Measurements from ENCODE around the gene RBM17. TPM values are rescaled to one million over a fixed set of nuclear protein-coding genes. Genes with fewer than 3 reads are reported as not detected.
"Not testable (repeated sequence)": the region's sequence is repeated elsewhere in the genome, so short reads cannot be mapped to it uniquely, and the experiment has no call there.

RBM17 gene
- total RNA-seq (2012; rRNA removed): 20.5 and 28.6 TPM in 2 replicates

DNA sequence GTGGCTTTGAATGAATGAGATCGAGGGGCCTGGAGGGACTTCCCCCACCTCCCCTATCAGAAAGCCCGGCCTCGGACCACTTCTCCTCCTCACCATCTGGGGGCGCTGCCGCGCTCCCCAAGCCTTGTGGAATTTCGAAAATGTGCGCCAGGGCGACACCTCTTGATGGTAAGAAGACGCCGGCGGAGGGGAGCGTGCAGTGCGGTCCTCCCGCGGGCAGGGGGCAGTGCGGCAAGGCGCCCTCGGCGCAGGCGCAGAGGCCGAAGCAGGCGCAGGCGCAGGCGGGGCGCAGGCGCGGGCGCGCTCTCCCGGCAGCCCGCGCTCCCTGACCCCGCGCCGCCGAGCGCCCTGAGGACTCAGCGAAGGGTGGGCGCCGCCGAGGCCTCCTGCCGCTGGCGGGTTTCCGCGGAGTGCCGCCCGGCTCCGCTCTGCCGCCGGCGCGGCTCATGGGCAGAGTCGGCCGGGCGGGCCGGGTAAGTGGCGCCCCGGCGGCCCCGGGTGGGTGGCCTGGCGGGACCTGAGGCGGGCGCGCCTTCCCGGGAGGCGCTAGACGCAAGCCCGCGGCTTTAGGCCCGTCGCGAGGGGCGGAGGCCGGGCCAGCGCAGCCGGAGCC, at the start of gene RBM17:
Gene RBM17 (plus strand): TSS at position 314 of the 613 bp plus-strand sequence. CDS start 8,032 bp downstream, outside the sequence.
- H3K36me3 ChIP-seq (ENCODE audit: insufficient read depth, low read length): no peaks in the 10 kb centered on the region
- peaks cover 15% of the 10 kb centered on the region for H3K4me1 ChIP-seq (ENCODE audit: control insufficient read depth, insufficient read depth, low read length)

DNA sequence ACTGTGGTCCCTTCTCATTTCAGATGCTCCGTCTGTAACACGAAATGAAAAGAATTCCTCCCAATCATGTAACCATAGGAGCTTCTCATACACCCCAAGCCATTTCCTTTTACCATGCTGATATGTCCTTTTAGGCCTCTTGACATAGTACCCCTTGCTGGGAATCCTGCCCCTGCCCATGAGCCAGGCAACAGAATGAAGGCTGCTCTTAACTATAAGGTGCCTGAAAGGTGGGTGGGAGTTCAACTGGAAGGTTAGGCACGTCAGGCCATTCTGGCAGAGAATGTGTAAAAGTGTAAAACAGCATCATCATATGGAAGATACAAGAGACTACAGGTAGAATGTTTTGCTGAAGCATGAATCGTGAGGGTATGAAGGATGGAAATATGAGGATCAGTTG, 49.1 kb upstream of the RBM17 start:
- no peaks in the 10 kb centered on the region for H3K4me1 ChIP-seq (ENCODE audit: control insufficient read depth, insufficient read depth, low read length)
- H3K4me3 ChIP-seq (ENCODE audit: low read length): no peak overlapping the region
- H3K9me3 ChIP-seq (replicated peaks; ENCODE audit: low read length): no peaks in the 10 kb centered on the region
- H3K27me3 ChIP-seq (ENCODE audit: control insufficient read depth, insufficient read depth, low read length): peaks cover 55% of the 10 kb centered on the region
- no peak overlapping the region for H3K4me2 ChIP-seq (ENCODE audit: low read length)
- H3K36me3 ChIP-seq (ENCODE audit: insufficient read depth, low read length): no peaks in the 10 kb centered on the region
- no peak overlapping the region for H3K9ac ChIP-seq (ENCODE audit: low read depth, low read length)

More for the DNA sequence above, at the start of gene RBM17:
- H3K4me3 ChIP-seq (ENCODE audit: low read length): peak within 1 kb of the TSS; percentile 94
- peak within 1 kb of the TSS; percentile 98 for H3K4me2 ChIP-seq (ENCODE audit: low read length)
- H3K27me3 ChIP-seq (ENCODE audit: control insufficient read depth, insufficient read depth, low read length): peaks cover 6% of the 10 kb centered on the region
- H3K9me3 ChIP-seq (replicated peaks; ENCODE audit: low read length): no peaks in the 10 kb centered on the region
- H3K9ac ChIP-seq (ENCODE audit: low read depth, low read length): peak within 1 kb of the TSS; percentile 92

DNA sequence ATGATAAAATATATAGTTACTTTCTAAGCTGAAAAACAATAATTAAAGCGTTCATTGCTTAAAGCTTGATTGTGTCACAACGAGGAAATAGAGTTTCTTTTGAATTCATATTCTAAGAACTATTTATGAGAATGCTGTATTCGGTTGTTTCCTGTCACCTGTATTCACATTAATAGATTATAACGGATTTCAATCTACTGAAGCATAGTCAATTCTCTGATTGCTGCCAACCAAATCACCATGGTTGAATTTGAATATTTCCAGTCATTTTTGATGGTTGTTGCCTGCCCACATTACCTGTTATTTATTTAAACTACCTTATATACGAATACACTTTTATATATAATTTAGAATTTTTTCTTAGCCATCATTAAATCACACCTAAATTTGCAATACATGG, 48.6 kb upstream of the RBM17 start:
- H3K9me3 ChIP-seq (replicated peaks; ENCODE audit: low read length): no peaks in the 10 kb centered on the region
- H3K4me2 ChIP-seq (ENCODE audit: low read length): no peak overlapping the region
- H3K4me1 ChIP-seq (ENCODE audit: control insufficient read depth, insufficient read depth, low read length): no peaks in the 10 kb centered on the region
- no peak overlapping the region for H3K9ac ChIP-seq (ENCODE audit: low read depth, low read length)
- peaks cover 53% of the 10 kb centered on the region for H3K27me3 ChIP-seq (ENCODE audit: control insufficient read depth, insufficient read depth, low read length)
- H3K36me3 ChIP-seq (ENCODE audit: insufficient read depth, low read length): no peaks in the 10 kb centered on the region
- H3K4me3 ChIP-seq (ENCODE audit: low read length): no peak overlapping the region

DNA sequence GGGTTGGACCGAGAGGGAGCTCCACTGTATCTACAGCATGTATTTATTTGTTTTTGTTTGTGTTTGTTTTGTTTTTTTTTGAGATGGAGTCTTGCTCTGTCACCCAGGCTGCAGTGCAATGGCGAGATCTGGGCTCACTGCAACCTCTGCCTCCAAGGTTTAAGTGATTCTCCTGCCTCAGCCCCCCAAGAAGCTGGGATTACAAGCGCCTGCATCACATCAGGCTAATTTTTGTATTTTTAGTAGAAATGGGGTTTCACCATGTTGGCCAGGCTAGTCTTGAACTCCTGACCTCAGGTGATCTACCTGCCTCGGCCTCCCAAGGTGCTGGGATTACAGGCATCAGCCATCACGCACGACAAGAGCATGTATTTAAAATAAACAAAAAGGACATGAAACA, 45.5 kb upstream of the RBM17 start:
- not testable (repeated sequence) for H3K36me3 ChIP-seq (ENCODE audit: insufficient read depth, low read length); H3K4me3 ChIP-seq (ENCODE audit: low read length); H3K4me2 ChIP-seq (ENCODE audit: low read length); H3K9me3 ChIP-seq (replicated peaks; ENCODE audit: low read length); H3K4me1 ChIP-seq (ENCODE audit: control insufficient read depth, insufficient read depth, low read length); H3K9ac ChIP-seq (ENCODE audit: low read depth, low read length)
- peaks cover 56% of the 10 kb centered on the region for H3K27me3 ChIP-seq (ENCODE audit: control insufficient read depth, insufficient read depth, low read length)

- no peaks in the 10 kb centered on the region for H3K9me3 ChIP-seq (replicated peaks; ENCODE audit: low read length)
- H3K4me3 ChIP-seq (ENCODE audit: low read length): no peak overlapping the region
- no peak overlapping the region for H3K9ac ChIP-seq (ENCODE audit: low read depth, low read length)
- H3K27me3 ChIP-seq (ENCODE audit: control insufficient read depth, insufficient read depth, low read length): peaks cover 56% of the 10 kb centered on the region
- H3K36me3 ChIP-seq (ENCODE audit: insufficient read depth, low read length): no peaks in the 10 kb centered on the region
- no peaks in the 10 kb centered on the region for H3K4me1 ChIP-seq (ENCODE audit: control insufficient read depth, insufficient read depth, low read length)
- H3K4me2 ChIP-seq (ENCODE audit: low read length): no peak overlapping the region
Observed at GRCh38 chr10:6044060-6044459, 44.8 kb upstream of the RBM17 start.

GRCh38 chr10:6044751-6045313, 44.0 kb upstream of the RBM17 start:
- Histone ChIP-seq H3K9me3 (replicated peaks; ENCODE audit: low read length) (no peaks in the 10 kb centered on the region), H3K36me3 (ENCODE audit: insufficient read depth, low read length) (no peaks in the 10 kb centered on the region), H3K27me3 (ENCODE audit: control insufficient read depth, insufficient read depth, low read length) (peaks cover 55% of the 10 kb centered on the region), H3K9ac (ENCODE audit: low read depth, low read length) (no peak overlapping the region), H3K4me2 (ENCODE audit: low read length) (no peak overlapping the region), H3K4me3 (ENCODE audit: low read length) (no peak overlapping the region), H3K4me1 (ENCODE audit: control insufficient read depth, insufficient read depth, low read length) (no peaks in the 10 kb centered on the region)

GRCh38 chr10:6045314-6045848, 43.5 kb upstream of the RBM17 start:
- H3K9ac ChIP-seq (ENCODE audit: low read depth, low read length): no peak overlapping the region
- H3K27me3 ChIP-seq (ENCODE audit: control insufficient read depth, insufficient read depth, low read length): peaks cover 58% of the 10 kb centered on the region
- H3K4me1 ChIP-seq (ENCODE audit: control insufficient read depth, insufficient read depth, low read length): no peaks in the 10 kb centered on the region
- no peaks in the 10 kb centered on the region for H3K9me3 ChIP-seq (replicated peaks; ENCODE audit: low read length)
- H3K36me3 ChIP-seq (ENCODE audit: insufficient read depth, low read length): no peaks in the 10 kb centered on the region
- no peak overlapping the region for H3K4me2 ChIP-seq (ENCODE audit: low read length)
- no peak overlapping the region for H3K4me3 ChIP-seq (ENCODE audit: low read length)

- Histone ChIP-seq H3K4me2 (ENCODE audit: low read length) (no peak overlapping the region), H3K36me3 (ENCODE audit: insufficient read depth, low read length) (no peaks in the 10 kb centered on the region), H3K9me3 (replicated peaks; ENCODE audit: low read length) (no peaks in the 10 kb centered on the region), H3K9ac (ENCODE audit: low read depth, low read length) (no peak overlapping the region), H3K4me3 (ENCODE audit: low read length) (no peak overlapping the region), H3K4me1 (ENCODE audit: control insufficient read depth, insufficient read depth, low read length) (peaks cover 2% of the 10 kb centered on the region), H3K27me3 (ENCODE audit: control insufficient read depth, insufficient read depth, low read length) (peaks cover 62% of the 10 kb centered on the region)
Observed at GRCh38 chr10:6045878-6046772, 42.7 kb upstream of the RBM17 start.

GRCh38 chr10:6046773-6047611, 41.8 kb upstream of the RBM17 start:
- H3K27me3 ChIP-seq (ENCODE audit: control insufficient read depth, insufficient read depth, low read length): peaks cover 57% of the 10 kb centered on the region
- no peak overlapping the region for H3K9ac ChIP-seq (ENCODE audit: low read depth, low read length)
- no peaks in the 10 kb centered on the region for H3K9me3 ChIP-seq (replicated peaks; ENCODE audit: low read length)
- H3K4me2 ChIP-seq (ENCODE audit: low read length): no peak overlapping the region
- peaks cover 3% of the 10 kb centered on the region for H3K4me1 ChIP-seq (ENCODE audit: control insufficient read depth, insufficient read depth, low read length)
- no peaks in the 10 kb centered on the region for H3K36me3 ChIP-seq (ENCODE audit: insufficient read depth, low read length)
- no peak overlapping the region for H3K4me3 ChIP-seq (ENCODE audit: low read length)

- no peaks in the 10 kb centered on the region for H3K36me3 ChIP-seq (ENCODE audit: insufficient read depth, low read length)
- peaks cover 3% of the 10 kb centered on the region for H3K4me1 ChIP-seq (ENCODE audit: control insufficient read depth, insufficient read depth, low read length)
- peaks cover 60% of the 10 kb centered on the region for H3K27me3 ChIP-seq (ENCODE audit: control insufficient read depth, insufficient read depth, low read length)
- no peak overlapping the region for H3K4me2 ChIP-seq (ENCODE audit: low read length)
- H3K4me3 ChIP-seq (ENCODE audit: low read length): no peak overlapping the region
- no peaks in the 10 kb centered on the region for H3K9me3 ChIP-seq (replicated peaks; ENCODE audit: low read length)
- H3K9ac ChIP-seq (ENCODE audit: low read depth, low read length): no peak overlapping the region
Observed at GRCh38 chr10:6047847-6048246, 41.0 kb upstream of the RBM17 start.

Measured in skeletal muscle satellite cell (primary cell).